CD4-positive, alpha-beta T cell treated with Interleukin-4 for 4 hours (primary cell): Measurements from ENCODE around the gene LLGL1.
"Not testable (repeated sequence)": the region's sequence is repeated elsewhere in the genome, so short reads cannot be mapped to it uniquely, and the experiment has no call there.

Source experiments
- DNase-seq: peaks from one replicate; pipeline ENCODE4 v3.0.0-alpha.2; 2020

Gene LLGL1

DNA sequence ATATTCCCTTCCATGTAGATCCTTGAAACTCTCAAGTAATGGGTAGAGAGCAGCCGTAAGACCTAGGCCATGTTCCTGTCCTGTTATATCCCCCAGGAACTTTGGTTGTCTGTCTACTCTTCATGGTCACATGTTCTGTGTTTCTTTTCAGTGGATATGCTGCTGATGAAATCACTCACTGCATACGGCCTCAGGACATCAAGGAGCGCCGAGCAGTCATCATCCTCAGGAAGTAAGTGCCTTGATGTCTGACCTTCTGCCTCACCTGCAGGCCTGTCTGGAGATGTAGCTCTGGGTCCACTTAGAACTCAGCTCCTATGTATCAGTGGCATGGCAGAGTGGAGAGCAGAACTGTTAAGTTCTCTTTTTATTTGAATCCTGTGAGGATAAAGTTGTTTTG, 30.6 kb upstream of the LLGL1 start:
- no peak for DNase-seq

DNA sequence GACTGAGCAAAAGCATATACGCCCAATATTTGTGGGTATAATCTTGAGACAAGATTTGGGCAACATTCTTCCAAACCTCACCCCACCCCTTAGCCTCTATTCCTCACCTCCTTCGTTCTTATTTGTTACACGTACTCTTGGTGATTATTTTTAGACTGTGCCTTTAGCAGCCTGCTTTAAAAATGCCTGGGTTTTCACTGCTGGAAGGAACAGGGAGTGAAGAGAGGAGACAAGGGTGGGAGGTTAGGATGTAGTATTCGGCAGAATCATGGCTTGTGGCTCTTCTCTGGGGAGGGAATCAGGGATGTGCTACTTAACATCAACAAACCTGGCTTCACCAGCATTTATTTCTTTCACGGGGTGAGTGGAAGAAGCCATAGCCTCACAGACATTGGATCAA, 30.2 kb upstream of the LLGL1 start:
- no peak for DNase-seq

DNA sequence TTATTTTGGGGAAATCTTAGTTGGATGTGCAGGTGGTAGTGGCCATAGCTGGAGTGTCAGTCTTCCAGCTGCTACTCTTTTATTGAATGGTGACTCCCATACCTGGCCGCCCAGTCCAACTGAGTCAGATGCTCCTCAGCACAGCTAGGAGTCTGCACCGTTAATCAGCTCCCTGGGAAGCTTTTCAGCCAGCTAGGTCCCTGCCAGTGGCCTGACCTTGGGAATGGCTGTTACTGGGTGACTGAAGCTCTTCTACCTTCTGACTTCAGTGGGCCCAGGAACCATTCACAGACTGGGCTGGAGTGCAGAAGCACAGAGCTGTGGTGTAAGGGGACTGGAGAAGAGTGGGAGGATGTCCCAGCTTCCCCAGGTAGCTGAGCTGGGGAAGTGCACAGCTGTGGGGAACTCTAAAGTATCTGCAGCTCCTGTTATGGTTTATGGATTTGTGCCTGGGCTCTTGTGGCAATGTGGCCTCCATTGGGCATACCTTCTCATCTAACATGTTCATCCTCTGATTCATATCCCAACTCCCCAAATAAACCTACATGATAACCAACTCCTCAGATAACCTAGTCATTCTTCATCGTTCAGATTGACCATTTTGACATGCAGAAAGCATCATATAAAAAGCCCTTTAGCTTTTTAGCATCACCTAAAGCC, 27.8 kb upstream of the LLGL1 start:
- no peak for DNase-seq

DNA sequence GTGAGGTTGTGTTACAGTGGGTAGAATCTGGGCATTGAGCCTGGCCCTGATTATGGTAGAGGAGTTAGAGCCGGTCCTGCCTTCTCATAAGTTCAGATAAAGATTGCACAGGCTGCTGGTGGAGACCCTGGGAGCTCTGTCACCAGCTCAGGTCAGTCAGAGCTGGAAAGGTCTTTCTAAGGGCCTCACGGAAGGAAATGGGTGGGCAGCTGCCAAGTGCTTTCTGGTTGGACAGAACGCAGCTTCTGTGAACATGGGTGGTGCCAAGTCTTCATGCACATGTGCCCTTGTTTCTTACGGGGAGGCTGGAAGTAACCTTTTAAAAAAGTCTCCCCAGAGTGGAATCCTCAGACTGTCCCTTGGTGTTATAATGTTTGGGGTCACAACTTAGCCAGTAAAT, 26.9 kb upstream of the LLGL1 start:
- DNase-seq = no peak

DNA sequence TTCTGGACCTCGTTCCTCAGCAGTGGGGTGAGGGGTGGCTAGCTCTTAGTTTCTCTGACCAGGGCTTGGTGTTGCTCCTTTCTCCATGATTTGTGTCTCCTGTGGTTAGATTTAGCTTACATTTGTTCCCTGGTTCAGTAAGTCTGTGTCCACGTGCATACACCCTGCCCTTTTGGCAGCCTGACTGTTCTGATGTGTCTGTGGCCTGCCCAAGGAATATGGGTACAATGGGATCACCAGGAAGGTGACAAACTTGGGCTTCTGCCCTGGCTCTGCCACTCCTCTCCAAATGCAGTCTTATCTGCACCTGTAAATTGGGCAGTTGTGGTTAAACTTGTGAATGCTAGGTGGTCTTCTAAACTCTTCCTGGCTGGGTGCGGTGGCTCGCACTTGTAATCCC, 24.3 kb upstream of the LLGL1 start:
- DNase-seq = no peak

DNA sequence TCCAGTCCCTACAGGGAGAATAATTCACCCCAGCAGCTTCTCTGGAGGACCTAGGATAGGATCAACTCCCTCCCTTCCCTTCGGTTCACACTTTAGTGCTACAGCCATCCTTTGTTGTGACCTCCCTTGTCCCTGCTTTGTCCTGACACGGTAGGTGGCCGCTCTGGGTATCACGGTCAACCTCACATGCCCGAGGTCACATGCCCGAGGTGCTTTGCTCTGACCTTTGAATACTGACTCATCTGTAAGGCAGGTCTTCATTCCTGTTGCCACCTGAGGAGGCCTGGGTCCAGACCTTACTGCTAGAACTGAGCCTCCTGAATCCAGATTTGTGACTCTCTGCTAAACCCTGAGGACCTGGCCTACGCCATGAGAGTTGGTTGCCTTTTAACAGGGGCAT, 22.1 kb upstream of the LLGL1 start:
- DNase-seq = no peak

DNA sequence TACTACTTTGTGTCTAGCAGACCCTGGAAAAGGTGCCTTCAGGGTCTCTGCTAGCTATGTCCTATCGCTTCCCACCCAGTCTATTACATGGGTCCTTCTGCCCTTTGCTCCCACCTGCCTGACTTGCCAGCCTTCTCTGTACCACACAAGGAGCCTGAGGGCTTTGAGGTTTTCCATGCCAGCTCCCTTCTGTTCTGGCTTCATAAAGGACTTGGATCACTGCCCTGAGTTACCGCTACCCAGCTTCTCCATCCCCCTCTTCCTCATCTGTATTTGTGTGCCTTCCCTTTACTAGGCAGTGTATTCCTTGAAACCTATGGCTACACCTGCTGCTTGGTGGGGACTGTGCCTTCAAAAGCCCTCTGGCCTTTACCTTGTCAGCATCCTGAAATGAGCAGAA, 19.6 kb upstream of the LLGL1 start:
- no peak for DNase-seq

DNA sequence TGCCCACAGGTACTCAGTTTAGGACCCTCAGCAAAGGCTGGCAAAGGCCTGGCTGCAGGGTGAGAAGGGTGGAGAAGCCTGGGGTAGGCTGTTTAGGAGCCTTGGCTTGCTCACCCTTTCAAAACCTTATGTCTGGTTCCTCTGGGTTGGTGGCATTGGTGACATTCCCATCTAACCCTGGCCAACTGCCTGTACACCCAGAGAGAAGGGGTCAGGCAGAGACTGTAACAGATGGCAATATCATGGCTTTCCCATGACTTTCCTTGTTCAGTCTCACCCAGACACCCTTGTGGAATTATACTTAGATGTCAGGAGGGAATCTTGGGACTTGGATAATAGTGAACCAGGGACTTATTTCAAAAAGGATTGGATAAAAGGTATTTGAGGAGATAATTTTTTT, 18.5 kb upstream of the LLGL1 start:
- DNase-seq = no peak

DNA sequence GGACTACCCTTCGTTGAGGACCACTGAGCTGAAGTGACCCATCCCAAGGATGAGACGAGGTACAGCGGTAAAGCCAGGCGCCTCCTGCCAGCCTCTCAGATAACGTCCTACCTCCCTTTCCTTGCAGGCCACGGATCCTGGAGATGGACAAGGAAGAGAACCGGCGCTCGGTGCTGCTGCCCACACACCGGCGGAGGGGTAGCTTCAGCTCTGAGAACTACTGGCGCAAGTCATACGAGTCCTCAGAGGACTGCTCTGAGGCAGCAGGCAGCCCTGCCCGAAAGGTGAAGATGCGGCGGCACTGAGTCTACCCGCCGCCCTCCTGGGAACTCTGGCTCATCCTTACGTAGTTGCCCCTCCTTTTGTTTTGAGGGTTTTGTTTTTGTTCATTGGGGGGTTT, 17.3 kb upstream of the LLGL1 start:
- DNase-seq = no peak

DNA sequence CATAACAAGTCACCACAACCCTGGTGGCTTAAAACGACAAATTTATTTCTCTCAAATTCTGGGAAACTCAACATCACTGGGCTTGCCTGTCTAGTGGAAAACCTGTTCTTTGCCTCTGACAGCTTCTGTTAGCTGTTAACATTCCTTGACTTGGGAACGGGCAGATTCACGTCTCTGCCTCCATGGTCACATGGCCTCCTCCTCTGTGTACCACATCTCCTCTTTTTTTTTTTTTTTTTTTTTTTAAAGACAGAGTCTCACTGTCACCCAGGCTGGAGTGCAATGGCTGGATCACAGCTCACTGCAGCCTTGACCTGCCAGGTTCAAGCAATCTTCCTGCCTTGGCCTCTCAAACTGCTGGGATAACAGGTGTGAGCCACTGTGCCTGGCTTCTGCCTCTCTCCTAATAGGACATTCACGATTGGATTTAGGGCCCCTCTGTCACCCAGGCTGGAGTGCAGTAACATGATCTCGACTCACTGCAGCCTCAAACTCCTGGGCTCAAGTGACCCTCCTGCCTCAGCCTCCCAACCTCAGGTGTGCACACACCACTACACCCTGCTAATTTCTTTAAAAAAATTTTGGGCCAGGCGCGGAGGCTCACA, 11.7 kb upstream of the LLGL1 start:
- DNase-seq = no peak

DNA sequence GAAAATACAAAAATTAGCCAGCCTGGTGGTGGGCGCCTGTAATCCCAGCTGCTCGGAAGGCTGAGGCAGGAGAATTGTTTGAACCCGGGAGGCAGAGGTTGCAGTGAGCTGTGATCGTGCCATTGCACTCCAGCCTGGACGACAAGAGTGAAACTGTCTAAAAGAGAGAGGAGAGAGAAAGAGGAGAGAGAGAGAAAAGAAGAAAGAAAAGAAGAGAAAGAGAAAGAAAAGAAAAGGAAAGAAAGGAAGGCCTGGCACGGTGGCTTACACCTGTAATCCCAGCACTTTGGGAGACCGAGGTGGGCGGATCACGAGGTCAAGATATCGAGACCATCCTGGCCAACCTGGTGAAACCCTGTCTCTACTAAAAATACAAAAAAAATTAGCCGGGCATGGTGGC, 8.5 kb upstream of the LLGL1 start:
- DNase-seq = not testable (repeated sequence)

DNA sequence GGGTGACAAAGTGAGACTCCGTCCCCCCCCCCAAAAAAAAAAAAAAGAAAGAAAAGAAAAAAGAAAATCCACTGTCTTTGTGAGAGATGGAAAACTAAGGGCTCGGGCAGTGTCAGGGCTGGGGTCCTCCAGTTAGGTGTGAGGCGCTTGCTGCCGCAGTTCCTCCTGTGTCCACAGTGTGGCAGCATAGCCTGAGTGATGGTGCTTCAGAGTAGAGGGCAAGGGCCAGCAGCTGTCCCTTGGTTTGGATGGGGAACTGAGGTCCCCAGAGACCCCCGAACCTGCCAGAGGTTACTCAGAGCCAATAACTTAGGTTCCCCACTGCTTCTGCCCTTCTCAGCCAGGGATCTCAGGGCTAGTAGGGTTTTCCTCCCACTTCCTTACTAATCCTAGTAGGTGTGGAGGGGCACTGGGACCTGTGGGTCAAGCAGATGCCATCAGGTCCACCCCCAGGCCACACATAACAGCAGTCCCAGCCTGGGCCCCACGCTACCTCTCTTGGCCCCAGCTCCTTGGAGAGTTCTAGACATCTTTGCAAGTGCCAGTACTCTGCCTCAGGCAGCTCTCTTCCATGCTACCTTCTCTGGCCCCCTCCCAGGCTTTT, 7.9 kb upstream of the LLGL1 start:
- DNase-seq = peak; percentile 73

DNA sequence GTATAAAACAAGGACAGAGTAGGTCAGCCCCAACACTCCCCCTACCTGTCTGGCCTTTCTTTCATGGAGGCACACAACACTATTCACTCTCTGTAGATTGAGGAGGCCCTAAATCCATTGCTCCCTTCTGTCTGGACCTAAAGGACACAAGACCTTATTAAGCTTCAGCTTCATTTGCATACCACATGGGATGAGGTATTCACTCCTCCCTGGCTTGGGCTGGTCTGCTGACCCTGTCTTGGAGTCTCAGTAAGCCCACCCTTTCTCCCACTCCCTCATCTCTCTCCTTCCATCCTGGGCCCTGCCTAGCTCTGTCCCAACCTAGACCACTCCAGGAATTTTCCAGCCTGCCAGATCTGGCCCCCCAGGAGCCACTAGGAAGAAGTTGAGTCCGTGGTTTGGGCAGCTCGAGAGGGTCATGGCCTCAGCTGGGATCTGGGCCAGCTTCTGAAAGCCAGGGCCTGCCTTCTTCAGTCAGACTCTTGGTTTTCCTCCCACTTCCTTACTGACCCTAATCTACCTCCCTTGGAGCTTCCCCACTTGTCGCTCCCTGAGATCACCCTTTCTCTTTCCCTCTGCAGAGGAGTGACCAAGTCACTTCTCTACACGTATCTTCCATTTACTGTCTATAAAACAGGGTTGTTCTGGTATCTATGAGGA, 6.5 kb upstream of the LLGL1 start:
- DNase-seq = no peak

DNA sequence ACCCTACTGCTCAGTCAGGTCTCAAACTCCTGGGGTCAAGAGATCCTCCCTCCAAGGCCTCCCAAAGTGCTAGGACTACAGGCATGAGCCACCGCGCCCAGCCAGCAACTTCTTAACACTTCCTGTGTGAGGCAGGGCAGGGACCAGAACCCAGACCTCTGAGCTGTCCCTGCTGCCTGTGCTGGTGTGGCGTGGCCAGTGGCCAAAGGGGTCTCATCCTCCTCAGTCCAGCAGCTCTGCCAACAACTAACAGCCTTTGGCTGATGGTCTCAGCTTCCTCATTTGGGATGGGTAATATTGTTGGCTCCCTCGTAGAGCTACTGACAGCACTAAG, 1.4 kb upstream of the LLGL1 start:
- DNase-seq = no peak

DNA sequence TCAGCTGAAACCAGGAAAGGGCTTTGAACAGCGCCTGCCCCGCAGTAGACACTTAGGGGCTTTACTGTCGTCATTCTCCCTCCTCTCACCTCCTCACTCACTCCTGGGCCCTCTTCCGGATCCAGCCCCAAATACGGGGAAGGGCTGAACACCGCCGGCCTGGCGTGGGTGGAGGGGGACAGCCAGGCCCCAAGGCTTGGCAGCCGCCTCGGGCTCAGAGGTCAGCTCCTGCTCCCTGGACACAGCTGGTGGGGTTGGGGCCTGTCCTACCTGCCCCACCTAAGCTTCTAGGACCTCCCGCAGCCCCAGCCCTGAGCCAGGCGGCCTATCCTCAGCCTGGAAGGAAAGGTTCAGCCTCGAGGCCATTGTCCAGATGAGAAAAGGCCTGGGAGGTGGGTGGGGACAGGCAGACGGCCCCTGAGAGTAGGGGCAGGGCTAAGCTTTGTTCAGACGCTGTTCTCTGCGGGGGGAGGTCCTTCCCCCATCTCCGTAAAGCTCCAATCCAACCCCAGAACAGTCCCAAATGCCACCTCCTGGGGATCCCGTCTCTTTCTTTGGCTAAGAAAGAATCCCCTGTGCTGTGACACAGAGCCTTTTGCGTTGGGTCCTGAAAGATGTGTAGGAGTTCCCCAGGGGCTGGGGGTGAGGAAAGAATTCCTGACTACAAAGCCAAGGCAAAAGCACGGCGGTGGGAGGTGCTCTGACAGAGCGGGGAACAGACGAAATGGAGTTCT, 881 bp upstream of the LLGL1 start:
- no peak for DNase-seq

DNA sequence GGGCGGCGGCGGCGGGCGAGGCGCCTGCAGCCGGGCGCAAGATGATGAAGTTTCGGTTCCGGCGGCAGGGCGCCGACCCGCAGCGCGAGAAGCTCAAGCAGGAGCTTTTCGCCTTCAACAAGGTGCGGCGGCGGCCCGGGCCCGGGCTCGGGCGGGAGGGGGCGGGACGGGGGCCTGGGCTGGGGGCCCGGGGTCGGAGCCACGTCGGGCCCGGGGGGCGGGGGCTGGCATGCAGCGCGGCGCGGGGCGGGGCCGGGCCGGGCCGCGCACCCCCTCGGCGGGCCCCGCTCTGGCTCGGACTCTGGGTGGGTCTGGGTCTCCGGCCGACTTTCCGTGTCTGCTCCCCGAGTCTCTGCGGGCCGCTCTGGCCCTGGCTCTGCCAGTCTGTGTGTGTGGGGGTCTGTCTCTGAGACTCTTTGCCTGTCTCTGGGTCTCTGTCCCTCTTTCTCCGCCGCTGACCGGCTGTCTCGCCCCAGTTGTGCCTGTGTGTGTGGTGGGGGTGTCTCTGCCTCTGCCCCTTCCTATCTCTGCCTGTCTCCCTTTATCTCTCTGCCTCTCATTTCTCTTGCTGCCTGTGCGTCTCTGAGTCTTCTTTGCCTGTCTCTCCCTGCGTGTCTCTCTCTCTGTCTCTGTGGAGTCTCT, 328 bp downstream of the LLGL1 start:
- DNase-seq = no peak

DNA sequence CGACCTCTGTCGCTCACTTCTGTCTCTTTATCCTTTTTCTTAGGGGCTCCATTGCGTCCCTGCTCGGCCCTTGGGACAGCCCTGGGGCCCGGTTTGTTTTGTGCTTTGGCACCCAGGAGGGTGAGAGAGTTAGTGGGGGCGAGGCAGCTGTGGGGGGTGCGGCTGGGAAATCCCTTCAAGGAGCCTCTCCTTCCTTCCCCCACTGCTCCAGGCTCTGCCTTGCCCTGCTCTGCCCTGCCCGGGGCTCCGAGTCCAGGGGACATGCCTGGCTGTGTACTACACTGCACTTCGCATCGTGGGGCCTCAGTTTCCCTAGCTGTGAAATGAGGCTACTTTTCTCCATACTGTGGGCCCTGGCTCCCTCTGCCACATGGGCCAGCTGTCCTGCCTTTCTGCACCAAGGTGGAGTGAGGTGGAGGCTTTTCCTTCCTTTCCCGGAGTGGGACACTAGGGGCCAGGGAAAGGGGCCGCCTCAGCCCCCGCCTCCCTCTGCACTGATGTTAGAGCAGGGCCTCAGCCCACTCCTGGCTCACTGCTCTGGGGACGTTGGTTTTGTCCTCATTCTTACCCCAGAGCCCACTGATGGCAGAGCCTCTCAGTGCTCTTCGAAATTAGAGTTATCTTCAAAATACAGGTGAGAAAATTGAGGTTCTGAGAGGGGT, 980 bp downstream of the LLGL1 start:
- no peak for DNase-seq

DNA sequence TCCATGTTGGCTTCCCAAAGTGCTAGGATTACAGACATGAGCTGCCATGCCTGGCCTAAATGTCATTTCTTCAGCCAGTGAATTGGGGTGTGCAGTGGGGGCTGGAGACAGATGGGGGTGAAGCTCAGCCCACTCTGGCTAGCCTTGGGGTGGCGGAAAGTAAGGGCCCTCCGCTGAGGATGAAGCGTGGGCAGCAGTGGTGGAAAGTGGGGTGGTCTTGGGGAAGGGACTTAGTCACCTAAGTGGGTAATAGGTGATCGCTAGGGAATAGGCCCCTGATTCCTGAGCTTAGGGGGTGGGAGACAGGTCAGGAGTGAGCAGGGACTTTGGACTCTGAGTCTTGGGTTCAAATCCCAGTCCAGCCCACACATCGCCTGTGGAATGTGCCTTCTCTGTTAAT, 2.2 kb downstream of the LLGL1 start:
- DNase-seq = no peak

DNA sequence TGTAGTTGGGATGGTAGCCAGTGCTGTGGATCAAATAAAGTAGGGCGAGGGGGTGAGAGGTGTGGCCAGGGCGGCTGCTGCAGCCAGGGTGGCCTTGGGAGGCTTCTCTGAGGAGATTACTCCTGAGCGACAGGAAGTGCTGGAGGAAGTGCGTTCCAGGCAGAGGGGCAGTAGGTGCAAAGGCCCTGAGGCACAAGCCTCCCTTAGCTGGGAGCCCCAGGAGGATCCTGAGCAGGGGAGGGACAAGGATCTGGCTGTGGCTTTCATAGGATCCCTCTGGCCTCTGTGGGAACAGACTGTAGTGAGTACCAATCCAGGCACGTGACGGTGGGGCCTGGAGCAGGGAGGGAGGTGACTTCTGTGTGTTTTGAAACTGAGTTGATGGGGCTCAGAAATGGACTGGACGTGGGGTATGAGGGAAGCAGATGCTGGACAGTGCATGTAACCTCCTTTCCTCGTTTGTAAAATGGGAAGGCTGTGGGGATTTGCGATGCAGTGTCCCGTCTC, 2.8 kb downstream of the LLGL1 start:
- DNase-seq = no peak

DNA sequence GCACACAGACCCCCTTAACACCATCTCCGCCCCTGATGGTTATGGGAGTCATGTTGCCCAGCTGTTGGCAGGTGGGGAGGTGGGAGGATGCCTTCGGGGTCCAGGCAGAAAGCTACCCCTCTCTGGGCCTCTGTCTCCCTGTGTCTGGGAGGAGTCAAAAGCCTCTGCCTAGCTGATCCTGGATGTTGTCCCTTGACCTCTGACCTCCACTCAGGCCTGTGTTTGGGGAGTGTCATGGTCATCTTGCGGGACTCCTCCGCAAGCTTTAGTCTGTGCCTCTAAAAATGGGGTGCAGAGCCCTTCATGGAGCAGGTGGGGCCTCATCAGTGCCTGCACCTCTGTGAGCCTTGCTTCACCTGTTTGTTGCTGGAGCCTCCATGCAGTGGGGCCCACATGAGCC, 3.8 kb downstream of the LLGL1 start:
- DNase-seq = no peak

DNA sequence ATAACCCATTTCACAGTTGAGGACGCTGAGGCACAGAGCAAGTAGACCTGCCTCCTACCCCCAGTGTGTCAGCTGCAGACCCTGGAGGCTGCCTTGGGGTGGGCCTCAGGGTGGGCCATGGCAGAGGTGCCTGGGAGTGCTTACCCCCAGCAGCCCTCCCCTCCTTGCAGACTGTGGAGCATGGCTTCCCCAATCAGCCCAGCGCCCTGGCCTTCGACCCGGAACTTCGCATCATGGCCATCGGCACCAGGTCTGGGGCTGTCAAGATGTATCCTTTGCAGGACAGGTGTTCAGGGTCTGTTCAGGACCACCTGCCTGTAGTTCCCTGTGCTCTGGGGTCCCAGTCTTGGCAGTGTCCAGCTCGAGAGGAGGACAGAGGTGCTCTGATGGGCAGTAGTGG, 4.3 kb downstream of the LLGL1 start:
- DNase-seq = no peak
